Activated CD8-positive, alpha-beta memory T cell treated with anti-CD3 and anti-CD28 coated beads, Interleukin-2, amount 50 U/mL, for 24 hours (primary cell): ENCODE measurements around the gene LIG1.

Experiments
- DNase-seq: peaks from one replicate; pipeline ENCODE4 v3.0.0-alpha.2; 2020; ENCODE audit errors: extremely low read depth

LIG1 gene

GRCh38 chr19:48169939-48170803 is at the start of gene LIG1, which contains the start of gene ZSWIM9:
LIG1 (minus strand) TSS chr19:48170344; CDS start chr19:48165566, 4,778 bp downstream.
ZSWIM9 (plus strand) TSS chr19:48170680; CDS start chr19:48171803, 1,123 bp downstream.
- DNase-seq, result peak; percentile 69

DNA sequence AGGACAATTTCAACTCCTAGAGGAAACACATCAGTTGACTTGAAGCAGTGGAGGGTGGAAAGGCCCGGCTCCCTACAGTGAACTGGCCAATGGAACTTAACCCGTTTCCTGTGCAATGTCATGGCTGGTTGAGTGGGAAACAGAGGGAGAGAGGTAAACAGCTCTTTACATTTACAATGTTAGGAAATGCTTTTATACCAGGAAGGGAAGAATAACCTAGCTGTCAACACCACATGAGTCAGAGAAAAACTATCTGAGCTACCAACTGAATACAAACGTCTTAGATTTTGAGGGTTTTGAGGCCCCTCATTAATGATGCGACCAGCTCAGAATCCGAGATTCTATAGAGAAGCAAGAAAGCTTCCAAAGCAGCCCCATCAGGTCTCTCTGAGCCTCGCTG is 48.9 kb upstream of the LIG1 start:
- DNase-seq, result no peak

GRCh38 chr19:48216933-48217332 is 46.8 kb upstream of the LIG1 start:
- no peak for DNase-seq

DNA sequence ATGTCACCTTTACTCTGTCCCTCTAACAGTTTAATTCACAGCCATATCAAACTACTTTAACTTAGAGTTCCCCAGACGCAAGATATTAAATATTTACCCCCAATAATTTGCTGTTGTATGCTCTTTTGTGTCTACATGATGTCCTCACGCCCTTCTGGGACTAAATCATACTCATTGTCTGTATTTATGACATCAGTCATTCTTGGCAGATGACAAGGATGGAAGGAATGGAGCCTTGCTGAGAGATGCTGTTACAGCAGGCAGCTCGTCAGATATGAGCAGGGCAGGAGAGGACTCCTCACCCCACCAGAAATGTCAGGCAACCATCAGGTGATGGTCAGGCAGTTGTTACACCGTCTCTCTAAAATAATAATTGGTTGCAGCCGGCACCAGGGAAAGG is 43.8 kb upstream of the LIG1 start:
- no peak for DNase-seq

- DNase-seq, result no peak
These were observed 39.9 kb upstream of the LIG1 start for GRCh38 chr19:48210005-48210404.

- no peak for DNase-seq
These were observed 36.4 kb upstream of the LIG1 start for GRCh38 chr19:48206397-48207093.

- DNase-seq, result peak; percentile 86
These were observed 33.9 kb upstream of the LIG1 start for GRCh38 chr19:48203794-48204628.

DNA sequence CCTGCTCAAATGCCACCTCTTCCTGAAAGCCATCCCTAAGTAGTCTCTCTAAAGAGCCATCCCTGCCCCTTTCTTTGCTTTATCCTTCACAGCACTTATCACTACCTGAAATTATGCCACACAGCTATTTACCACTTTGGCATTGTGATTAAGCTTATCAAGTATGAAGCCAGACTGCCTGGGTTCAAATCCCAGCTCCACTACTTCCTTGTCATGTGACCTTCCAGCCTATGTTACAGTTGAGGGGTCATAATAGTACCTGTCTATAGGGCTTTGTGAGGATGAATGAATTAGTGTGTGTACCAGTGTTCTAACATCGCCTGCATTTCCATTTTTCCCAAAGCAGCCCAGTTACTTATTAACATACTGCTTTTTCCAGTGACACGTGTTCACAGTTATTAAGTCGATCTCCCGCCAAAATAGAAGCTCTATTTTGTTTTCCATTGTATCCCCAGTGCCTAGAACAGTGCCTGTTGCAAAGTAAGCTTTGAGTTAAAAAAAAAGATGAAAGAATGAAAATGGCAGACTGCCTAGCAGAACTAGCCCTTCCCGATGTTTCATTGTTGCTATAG is 33.2 kb upstream of the LIG1 start:
- DNase-seq, result no peak

DNA sequence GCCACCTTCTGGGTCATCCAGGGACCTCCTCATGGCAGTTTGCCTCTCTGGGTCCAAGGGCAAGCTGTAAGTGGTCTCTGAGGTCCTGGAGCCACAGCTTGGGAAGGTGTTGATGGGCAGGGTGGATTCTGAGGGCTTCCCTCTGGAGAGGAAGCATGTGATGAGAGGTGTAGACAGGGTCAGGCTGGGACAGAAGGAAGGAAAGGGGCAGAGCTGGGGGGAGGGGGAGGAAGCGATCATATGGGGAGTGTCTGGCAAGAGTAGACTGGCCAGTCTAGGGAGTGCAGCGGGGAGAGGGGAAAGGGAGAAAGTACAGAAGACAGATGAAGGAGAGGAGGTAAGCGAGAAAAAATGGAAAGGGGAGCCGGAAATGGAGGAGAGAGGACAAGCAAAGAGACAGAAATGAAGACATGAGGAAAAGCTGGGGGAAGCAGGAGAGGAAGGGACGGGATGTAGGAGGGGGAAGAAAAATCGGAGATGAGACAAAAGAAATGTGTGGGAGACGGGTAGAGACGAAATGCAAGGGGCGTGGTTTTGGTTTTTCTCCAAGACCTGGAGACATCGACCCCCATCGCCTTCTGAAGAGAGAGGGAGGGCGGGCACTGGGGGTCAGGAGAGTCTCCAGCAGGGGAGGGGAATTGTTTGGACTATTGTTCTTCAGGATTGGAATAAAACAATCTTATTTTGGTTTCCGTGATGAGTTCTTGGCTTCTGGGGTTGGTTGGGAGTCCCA is 27.0 kb upstream of the LIG1 start:
- no peak for DNase-seq

- DNase-seq, result no peak
These were observed 26.2 kb upstream of the LIG1 start for GRCh38 chr19:48196321-48196763.

GRCh38 chr19:48194844-48195830 is 25.0 kb upstream of the LIG1 start:
- no peak for DNase-seq

DNA sequence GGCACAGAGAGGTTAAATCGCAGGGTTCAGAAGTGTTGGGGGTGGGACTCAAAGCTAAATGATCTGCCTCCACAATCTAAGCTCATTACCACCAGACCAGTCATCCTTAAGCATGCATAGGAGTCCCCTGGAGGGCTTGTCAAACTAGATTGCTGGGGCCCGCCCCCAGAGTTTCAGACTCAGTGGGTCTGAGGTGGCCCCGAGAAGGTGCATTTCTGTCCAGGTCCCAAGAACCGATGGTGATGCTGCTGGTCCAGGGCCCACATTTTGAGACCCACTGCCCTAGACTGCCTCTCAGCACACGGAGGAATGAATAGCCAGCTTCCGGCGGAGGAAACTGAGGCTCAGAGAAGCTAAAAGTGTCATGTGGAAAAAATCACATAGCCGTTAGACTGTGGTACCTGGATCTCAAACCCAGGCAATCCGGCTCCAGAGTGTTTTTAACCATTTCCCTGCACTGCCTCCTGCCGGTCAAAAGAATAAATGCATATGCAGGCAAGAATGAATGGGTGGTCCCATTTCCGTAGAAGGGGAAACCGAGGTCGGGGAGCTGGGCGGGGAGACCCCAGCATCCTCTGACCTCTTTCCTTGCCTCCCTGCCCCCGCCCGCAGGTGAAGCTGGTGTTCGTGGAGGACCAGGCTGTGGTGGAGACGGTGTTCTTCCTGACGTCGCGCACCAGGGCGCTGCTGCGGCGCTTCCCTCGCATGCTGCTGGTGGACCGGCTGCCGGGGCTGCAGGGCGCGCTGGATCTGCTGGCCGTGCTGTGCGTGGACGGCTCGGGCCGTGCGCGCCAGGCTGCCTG is 24.1 kb upstream of the LIG1 start:
- DNase-seq, result no peak

- DNase-seq, result no peak
These were observed 22.6 kb upstream of the LIG1 start for GRCh38 chr19:48192750-48193149.

DNA sequence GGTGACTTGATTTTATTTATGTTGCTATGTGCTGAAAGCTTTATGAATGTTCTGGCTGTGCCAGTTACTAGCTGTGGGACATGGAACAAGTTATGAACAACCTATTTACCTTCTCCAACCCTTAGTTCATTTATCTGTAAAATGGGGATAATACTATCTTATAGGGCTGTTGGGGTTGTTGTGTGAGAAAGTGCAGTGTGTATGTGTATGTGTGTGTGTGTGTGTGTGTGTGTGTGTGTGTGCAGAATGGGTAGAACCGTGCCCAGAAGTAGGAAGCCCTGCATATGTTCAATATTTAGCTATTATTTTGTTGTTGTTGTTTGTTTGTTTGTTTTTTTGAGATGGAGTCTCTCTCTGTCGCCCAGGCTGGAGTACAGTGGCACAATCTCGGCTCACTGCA is 20.7 kb upstream of the LIG1 start:
- DNase-seq, result no peak

GRCh38 chr19:48190288-48190884 is 20.2 kb upstream of the LIG1 start:
- DNase-seq, result no peak

GRCh38 chr19:48186541-48186991 is 16.4 kb upstream of the LIG1 start:
- DNase-seq, result no peak

DNA sequence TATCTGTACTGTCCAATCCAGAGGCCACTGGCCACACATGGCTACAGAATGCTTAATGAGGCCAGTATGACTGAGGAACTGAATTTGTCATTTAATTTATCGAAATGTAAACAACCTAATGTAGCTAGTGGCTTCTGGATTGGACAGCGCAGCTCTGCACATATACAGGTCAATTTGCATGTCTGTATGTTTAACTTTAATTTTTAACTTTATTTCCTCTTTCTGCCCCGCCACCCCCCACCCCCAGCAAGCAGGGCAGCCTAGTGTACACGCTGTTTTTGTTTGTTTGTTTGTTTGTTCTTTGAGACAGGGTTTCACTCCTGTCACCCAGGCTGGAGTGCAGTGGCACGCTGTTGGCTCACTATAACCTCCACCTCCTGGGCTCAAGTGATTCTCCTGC is 15.9 kb upstream of the LIG1 start:
- no peak for DNase-seq

DNA sequence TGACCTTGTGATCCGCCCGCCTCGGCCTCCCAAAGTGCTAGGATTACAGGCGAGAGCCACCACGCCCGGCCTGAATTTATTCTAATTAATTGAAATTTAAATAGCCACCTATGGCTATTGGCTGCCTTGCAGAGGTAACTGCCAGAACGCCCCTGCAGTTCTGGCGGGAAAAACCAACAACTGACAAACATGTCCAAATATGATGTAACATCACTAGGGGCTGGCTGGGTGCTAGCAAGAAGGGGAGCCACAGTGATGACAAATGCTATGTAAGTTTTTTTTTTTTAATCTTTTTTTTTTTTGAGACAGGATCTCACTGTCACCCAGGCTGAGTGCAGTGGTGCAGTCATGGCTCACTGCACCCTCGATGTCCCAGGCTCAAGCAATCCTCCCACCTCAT is 13.2 kb upstream of the LIG1 start:
- DNase-seq, result no peak
